Upper lobe of left lung (tissue), 4 donors: ENCODE data around the gene CDH8.

Source experiments
- EP300 ChIP-seq, 4 donors: sonication (generic); formaldehyde crosslinking; IDR thresholded peaks; one replicate each; pipeline ENCODE4 v1.5.1; 2017; ENCODE audit warnings: antibody characterized with exemption in 4 of 4, control low read depth in 2 of 4
- TF ChIP-seq, protein P1 (sequence below), 6 experiments: fragments of 450-650 bp in 4 of 6; fragments of 200-600 bp in 2 of 6; sonication (generic) in 2 of 6; IDR thresholded peaks; one replicate each; pipeline ENCODE4 v1.5.1; 2016 to 2019; ENCODE audit warnings: antibody characterized with exemption in 6 of 6

DNA sequence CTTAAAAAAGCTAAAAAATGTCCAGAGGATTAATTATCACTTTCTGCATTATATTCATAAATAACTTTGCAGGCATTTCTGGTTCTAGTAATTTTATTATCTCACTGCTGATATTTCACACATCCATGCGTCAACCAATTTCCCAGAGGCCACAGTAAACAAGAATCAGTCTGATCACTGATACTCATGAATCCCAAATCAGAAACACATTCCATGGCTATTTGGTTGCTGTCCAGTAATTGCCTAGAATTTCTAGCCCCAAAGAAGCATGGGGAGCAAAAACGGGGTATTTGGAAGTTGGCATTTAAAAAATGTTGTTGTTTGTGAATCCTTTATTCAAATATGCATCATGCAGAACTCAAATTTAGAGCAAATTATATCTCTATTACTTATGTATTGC lies 244.8 kb downstream of the CDH8 start:
- TF ChIP-seq, protein P1, sequence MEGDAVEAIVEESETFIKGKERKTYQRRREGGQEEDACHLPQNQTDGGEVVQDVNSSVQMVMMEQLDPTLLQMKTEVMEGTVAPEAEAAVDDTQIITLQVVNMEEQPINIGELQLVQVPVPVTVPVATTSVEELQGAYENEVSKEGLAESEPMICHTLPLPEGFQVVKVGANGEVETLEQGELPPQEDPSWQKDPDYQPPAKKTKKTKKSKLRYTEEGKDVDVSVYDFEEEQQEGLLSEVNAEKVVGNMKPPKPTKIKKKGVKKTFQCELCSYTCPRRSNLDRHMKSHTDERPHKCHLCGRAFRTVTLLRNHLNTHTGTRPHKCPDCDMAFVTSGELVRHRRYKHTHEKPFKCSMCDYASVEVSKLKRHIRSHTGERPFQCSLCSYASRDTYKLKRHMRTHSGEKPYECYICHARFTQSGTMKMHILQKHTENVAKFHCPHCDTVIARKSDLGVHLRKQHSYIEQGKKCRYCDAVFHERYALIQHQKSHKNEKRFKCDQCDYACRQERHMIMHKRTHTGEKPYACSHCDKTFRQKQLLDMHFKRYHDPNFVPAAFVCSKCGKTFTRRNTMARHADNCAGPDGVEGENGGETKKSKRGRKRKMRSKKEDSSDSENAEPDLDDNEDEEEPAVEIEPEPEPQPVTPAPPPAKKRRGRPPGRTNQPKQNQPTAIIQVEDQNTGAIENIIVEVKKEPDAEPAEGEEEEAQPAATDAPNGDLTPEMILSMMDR (IDR thresholded peaks at IDR 0.05): no peak
- TF ChIP-seq EP300 (IDR thresholded peaks at IDR 0.05): no peak
